OCI-M2 (cell line): ENCODE results near the gene RBM20.
A peak's percentile ranks its signal among the peaks of the same experiment; 100 is the strongest.

Experiments
- DNase-seq: peaks from one replicate; lab custom pipeline; 2025; ENCODE audit not compliant: unreplicated experiment; lab: John Stamatoyannopoulos, UW

RBM20 gene

GRCh38 chr10:110671788-110672579 lies 27.8 kb downstream of the RBM20 start:
- DNase-seq = peak; percentile 53

- DNase-seq = no peak
These were observed 28.4 kb downstream of the RBM20 start for GRCh38 chr10:110672580-110672919.

GRCh38 chr10:110676016-110676415 lies 31.9 kb downstream of the RBM20 start:
- DNase-seq = no peak

GRCh38 chr10:110679486-110680272 lies 35.5 kb downstream of the RBM20 start:
- DNase-seq = no peak

- DNase-seq = no peak
These were observed 36.3 kb downstream of the RBM20 start for GRCh38 chr10:110680273-110681020.

- DNase-seq = no peak
These were observed 37.0 kb downstream of the RBM20 start for GRCh38 chr10:110681023-110681681.

- no peak for DNase-seq
These were observed 38.2 kb downstream of the RBM20 start for GRCh38 chr10:110682348-110682747.

- DNase-seq = no peak
These were observed 40.8 kb downstream of the RBM20 start for GRCh38 chr10:110684800-110685446.

GRCh38 chr10:110686047-110686446 lies 41.9 kb downstream of the RBM20 start:
- DNase-seq = no peak

GRCh38 chr10:110686949-110687348 lies 42.8 kb downstream of the RBM20 start:
- no peak for DNase-seq

- DNase-seq = no peak
These were observed 43.3 kb downstream of the RBM20 start for GRCh38 chr10:110687400-110687799.

GRCh38 chr10:110691139-110691538 lies 47.0 kb downstream of the RBM20 start:
- no peak for DNase-seq

- no peak for DNase-seq
These were observed 50.1 kb downstream of the RBM20 start for GRCh38 chr10:110694263-110694662.

- DNase-seq = no peak
These were observed 50.8 kb downstream of the RBM20 start for GRCh38 chr10:110694820-110695538.

- no peak for DNase-seq
These were observed 51.4 kb downstream of the RBM20 start for GRCh38 chr10:110695539-110695886.

GRCh38 chr10:110696436-110696835 lies 52.3 kb downstream of the RBM20 start:
- DNase-seq = no peak

GRCh38 chr10:110698340-110698739 lies 54.2 kb downstream of the RBM20 start:
- no peak for DNase-seq

GRCh38 chr10:110698782-110699201 lies 54.7 kb downstream of the RBM20 start:
- DNase-seq = no peak

GRCh38 chr10:110699859-110700468 lies 55.8 kb downstream of the RBM20 start:
- DNase-seq = no peak
